Neural progenitor cell (in vitro differentiated cells): ENCODE data around the gene EYS. TPM values are rescaled to one million over a fixed set of nuclear protein-coding genes. Genes with fewer than 3 reads are reported as not detected.

Experiments used
- DNase-seq: peaks from one replicate; pipeline ENCODE4 v3.0.0-alpha.2; 2016; ENCODE audit warnings: low spot score
- H2AFZ ChIP-seq: fragments of 200-600 bp; sonication (generic); replicated peaks from 2 replicates; pipeline ENCODE4 v1.6.1; 2016; ENCODE audit warnings: antibody characterized with exemption
- H3F3A ChIP-seq: fragments of 200-600 bp; sonication (generic); 2 replicates; pipeline ENCODE4 v1.6.1; 2016; ENCODE audit warnings: antibody characterized with exemption, low read depth
- H3K27ac ChIP-seq: fragments of 200-600 bp; sonication (generic); 2 replicates; pipeline ENCODE4 v1.5.1; 2016; ENCODE audit warnings: mild to moderate bottlenecking
- H3K27me3 ChIP-seq: fragments of 200-600 bp; sonication (generic); 2 replicates; pipeline ENCODE4 v1.6.1; 2016; ENCODE audit warnings: mild to moderate bottlenecking, moderate library complexity
- H3K36me3 ChIP-seq: fragments of 200-600 bp; sonication (generic); 2 replicates; pipeline ENCODE4 v1.5.1; 2016
- H3K4me1 ChIP-seq: fragments of 200-600 bp; sonication (generic); 2 replicates; pipeline ENCODE4 v1.6.1; 2016; ENCODE audit warnings: mixed run types
- H3K4me2 ChIP-seq: fragments of 200-600 bp; sonication (generic); 2 replicates; pipeline ENCODE4 v1.6.1; 2016
- H3K4me3 ChIP-seq: fragments of 200-600 bp; sonication (generic); 2 replicates; pipeline ENCODE4 v1.5.1; 2016
- H3K79me2 ChIP-seq: fragments of 200-600 bp; sonication (generic); 2 replicates; pipeline ENCODE4 v1.6.1; 2016; ENCODE audit warnings: low read depth
- H3K9ac ChIP-seq: fragments of 200-600 bp; sonication (generic); 2 replicates; pipeline ENCODE4 v1.6.1; 2016
- H3K9me3 ChIP-seq: fragments of 200-600 bp; sonication (generic); 2 replicates; pipeline ENCODE4 v1.5.1; 2016; ENCODE audit warnings: low read depth
- H4K20me1 ChIP-seq: fragments of 200-600 bp; sonication (generic); 2 replicates; pipeline ENCODE4 v1.6.1; 2016; ENCODE audit warnings: low read depth
- H3K27ac Mint-ChIP-seq: 3 replicates; pipeline ENCODE4 v1.8.0; 2021; ENCODE audit warnings: mixed read lengths
- H3K27me3 Mint-ChIP-seq: 2 replicates; pipeline ENCODE4 v1.8.0; 2022; ENCODE audit warnings: low read depth, mild to moderate bottlenecking, inconsistent platforms, moderate library complexity, mixed read lengths; ENCODE audit not compliant: insufficient read depth
- H3K36me3 Mint-ChIP-seq: 3 replicates; pipeline ENCODE4 v1.8.0; 2021; ENCODE audit warnings: mixed read lengths
- H3K4me1 Mint-ChIP-seq: 3 replicates; pipeline ENCODE4 v1.8.0; 2021; ENCODE audit warnings: mixed read lengths
- H3K4me3 Mint-ChIP-seq: 3 replicates; pipeline ENCODE4 v1.8.0; 2021; ENCODE audit warnings: mild to moderate bottlenecking, moderate library complexity, mixed read lengths
- H3K9me3 Mint-ChIP-seq: 3 replicates; pipeline ENCODE4 v1.8.0; 2020; ENCODE audit warnings: mixed read lengths
- EZH2 ChIP-seq: fragments of 200-600 bp; sonication (generic); IDR thresholded peaks from 2 replicates; pipeline ENCODE4 v1.6.1; 2017; ENCODE audit warnings: antibody characterized with exemption, mild to moderate bottlenecking, moderate library complexity
- EZH2phosphoT487 ChIP-seq: fragments of 200-600 bp; sonication (generic); IDR thresholded peaks from 2 replicates; pipeline ENCODE4 v1.6.1; 2017; ENCODE audit warnings: antibody characterized with exemption
- total RNA-seq: library from RNA; depleted of rRNA; stranded (reverse); fragments of >200 nt; gene quantifications from 2 replicates; pipeline ENCODE4 v1.2.3, GENCODE V29; 2015; ENCODE audit warnings: low replicate concordance
- TF ChIP-seq, protein P1 (sequence below): fragments of 200-600 bp; sonication (generic); IDR thresholded peaks from 2 replicates; pipeline ENCODE4 v1.5.1; 2017; ENCODE audit warnings: antibody characterized with exemption, mild to moderate bottlenecking

EYS gene
- total RNA-seq, 1 donor from 2014 or later = not detected

DNA sequence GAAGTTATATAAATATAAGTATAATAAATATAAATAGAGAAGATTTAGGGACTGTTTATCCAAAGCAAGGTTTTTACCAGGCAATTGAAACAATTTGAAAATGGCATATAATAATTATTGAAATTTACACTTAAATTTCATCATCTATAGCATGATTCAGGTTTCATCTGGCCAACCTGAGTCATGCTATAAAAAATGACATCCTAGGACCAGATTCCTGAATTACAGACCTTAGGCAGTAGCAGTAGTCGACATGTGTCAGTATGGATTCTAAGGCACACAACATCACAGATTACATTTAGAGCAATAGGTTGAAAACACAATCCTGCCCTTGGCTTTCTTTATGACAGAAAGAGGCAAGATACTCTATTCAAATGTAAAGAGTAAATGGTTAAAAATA, 1479.2 kb downstream of the EYS start:
- H4K20me1 ChIP-seq = no peaks in the 10 kb centered on the region
- H3K36me3 ChIP-seq = no peaks in the 10 kb centered on the region
- no peaks in the 10 kb centered on the region for H3K9me3 Mint-ChIP-seq
- H3K27me3 Mint-ChIP-seq = no peaks in the 10 kb centered on the region
- H3K4me1 ChIP-seq = no peaks in the 10 kb centered on the region
- H3K4me2 ChIP-seq = no peak overlapping the region
- no peak overlapping the region for H3K27ac Mint-ChIP-seq
- H2AFZ ChIP-seq = no peak overlapping the region
- no peak for TF ChIP-seq EZH2
- TF ChIP-seq, protein P1, sequence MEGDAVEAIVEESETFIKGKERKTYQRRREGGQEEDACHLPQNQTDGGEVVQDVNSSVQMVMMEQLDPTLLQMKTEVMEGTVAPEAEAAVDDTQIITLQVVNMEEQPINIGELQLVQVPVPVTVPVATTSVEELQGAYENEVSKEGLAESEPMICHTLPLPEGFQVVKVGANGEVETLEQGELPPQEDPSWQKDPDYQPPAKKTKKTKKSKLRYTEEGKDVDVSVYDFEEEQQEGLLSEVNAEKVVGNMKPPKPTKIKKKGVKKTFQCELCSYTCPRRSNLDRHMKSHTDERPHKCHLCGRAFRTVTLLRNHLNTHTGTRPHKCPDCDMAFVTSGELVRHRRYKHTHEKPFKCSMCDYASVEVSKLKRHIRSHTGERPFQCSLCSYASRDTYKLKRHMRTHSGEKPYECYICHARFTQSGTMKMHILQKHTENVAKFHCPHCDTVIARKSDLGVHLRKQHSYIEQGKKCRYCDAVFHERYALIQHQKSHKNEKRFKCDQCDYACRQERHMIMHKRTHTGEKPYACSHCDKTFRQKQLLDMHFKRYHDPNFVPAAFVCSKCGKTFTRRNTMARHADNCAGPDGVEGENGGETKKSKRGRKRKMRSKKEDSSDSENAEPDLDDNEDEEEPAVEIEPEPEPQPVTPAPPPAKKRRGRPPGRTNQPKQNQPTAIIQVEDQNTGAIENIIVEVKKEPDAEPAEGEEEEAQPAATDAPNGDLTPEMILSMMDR = no peak
- TF ChIP-seq EZH2phosphoT487 = no peak
- no peaks in the 10 kb centered on the region for H3K79me2 ChIP-seq
- H3K4me1 Mint-ChIP-seq = peaks cover 9% of the 10 kb centered on the region
- H3K36me3 Mint-ChIP-seq = no peaks in the 10 kb centered on the region
- no peak overlapping the region for H3K4me3 Mint-ChIP-seq
- no peak overlapping the region for H3K4me3 ChIP-seq
- H3K9ac ChIP-seq = no peak overlapping the region
- no peak overlapping the region for H3K27ac ChIP-seq
- no peak for DNase-seq
- no peaks in the 10 kb centered on the region for H3K27me3 ChIP-seq
- no peaks in the 10 kb centered on the region for H3F3A ChIP-seq
- H3K9me3 ChIP-seq = no peaks in the 10 kb centered on the region

DNA sequence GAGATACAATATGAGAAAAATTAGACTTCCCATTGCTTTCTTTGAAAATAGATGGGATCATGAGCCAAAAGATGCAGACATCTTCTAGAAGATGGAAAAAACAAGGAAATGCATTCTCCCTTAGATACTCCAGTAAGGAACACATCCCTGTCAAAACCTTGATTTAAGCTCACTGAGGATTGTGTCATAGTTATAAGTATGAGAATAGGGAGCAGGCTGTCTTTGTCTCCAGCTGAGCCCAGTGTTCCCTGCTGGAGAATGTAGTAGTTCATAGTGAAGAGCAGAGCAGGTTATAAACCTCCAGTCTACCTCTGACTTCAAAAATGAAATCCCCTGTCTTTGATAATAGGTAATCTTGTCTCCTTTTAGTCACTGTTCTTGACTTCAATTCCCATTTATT, 1481.5 kb downstream of the EYS start:
- Histone ChIP-seq H3K4me3 (no peak overlapping the region), H3K27ac (no peak overlapping the region), H3K9ac (no peak overlapping the region), H3K4me2 (no peak overlapping the region), H3K79me2 (no peaks in the 10 kb centered on the region), H3K27me3 (no peaks in the 10 kb centered on the region), H3K9me3 (no peaks in the 10 kb centered on the region), H4K20me1 (no peaks in the 10 kb centered on the region), H3K36me3 (no peaks in the 10 kb centered on the region), H3F3A (no peaks in the 10 kb centered on the region), H3K4me1 (no peaks in the 10 kb centered on the region), H2AFZ (no peak overlapping the region)
- no peak overlapping the region for H3K4me3 Mint-ChIP-seq
- no peaks in the 10 kb centered on the region for H3K36me3 Mint-ChIP-seq
- H3K9me3 Mint-ChIP-seq = no peaks in the 10 kb centered on the region
- H3K27ac Mint-ChIP-seq = no peak overlapping the region
- peaks cover 9% of the 10 kb centered on the region for H3K4me1 Mint-ChIP-seq
- DNase-seq = no peak
- H3K27me3 Mint-ChIP-seq = no peaks in the 10 kb centered on the region
- TF ChIP-seq EZH2phosphoT487 = no peak

DNA sequence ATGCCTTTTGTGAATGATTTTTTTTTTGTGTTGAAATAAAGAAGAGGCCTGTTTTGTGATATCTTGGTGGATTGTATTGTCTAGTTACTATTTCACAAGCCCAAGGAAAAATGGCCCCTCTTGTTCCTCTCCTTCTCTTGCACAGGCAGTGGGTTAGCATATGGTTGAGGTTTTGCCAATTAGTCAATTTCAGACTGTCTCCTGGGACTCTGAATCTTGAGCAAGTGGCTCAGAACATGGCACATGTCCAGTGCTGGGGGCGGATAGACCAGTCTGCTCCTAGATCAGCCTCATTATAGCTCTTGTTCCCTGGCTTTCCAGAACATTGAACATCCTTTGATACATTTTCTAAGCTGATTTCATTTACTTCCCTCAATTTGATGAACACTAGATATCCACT, 1482.2 kb downstream of the EYS start:
- peaks cover 2% of the 10 kb centered on the region for H3K9me3 Mint-ChIP-seq
- no peaks in the 10 kb centered on the region for H3K36me3 Mint-ChIP-seq
- H2AFZ ChIP-seq = no peak overlapping the region
- no peaks in the 10 kb centered on the region for H3K27me3 ChIP-seq
- H4K20me1 ChIP-seq = no peaks in the 10 kb centered on the region
- no peak overlapping the region for H3K27ac ChIP-seq
- TF ChIP-seq, protein P1 = no peak
- no peak for TF ChIP-seq EZH2phosphoT487
- no peak for TF ChIP-seq EZH2
- no peak overlapping the region for H3K4me2 ChIP-seq
- H3K36me3 ChIP-seq = no peaks in the 10 kb centered on the region
- H3K27me3 Mint-ChIP-seq = no peaks in the 10 kb centered on the region
- no peaks in the 10 kb centered on the region for H3F3A ChIP-seq
- no peak overlapping the region for H3K4me3 Mint-ChIP-seq
- no peak overlapping the region for H3K4me3 ChIP-seq
- H3K79me2 ChIP-seq = no peaks in the 10 kb centered on the region
- no peak overlapping the region for H3K9ac ChIP-seq
- no peaks in the 10 kb centered on the region for H3K4me1 ChIP-seq
- H3K4me1 Mint-ChIP-seq = peaks cover 9% of the 10 kb centered on the region
- no peak for DNase-seq
- H3K9me3 ChIP-seq = no peaks in the 10 kb centered on the region
- no peak overlapping the region for H3K27ac Mint-ChIP-seq

DNA sequence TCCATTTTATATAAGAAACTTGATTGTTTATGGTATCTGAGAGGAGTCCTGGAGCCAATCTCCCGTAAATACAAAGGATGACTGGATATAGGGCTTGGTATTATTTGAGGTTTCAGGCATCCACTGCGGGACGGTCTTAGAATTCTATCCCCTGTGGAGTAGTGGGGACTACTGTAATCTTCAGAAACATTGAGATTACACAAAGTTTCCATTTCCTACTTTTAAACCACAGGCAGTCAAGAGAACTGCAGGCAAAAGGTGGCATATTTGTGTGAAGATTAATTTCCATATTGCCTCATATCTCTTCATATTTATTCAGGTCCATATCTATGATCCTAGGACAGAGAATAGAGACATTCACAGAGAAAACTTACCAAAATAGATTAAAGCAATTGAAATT, 1485.2 kb downstream of the EYS start:
- DNase-seq = no peak
- Histone ChIP-seq H3K4me3 (no peak overlapping the region), H3K27me3 (no peaks in the 10 kb centered on the region), H3K4me2 (no peak overlapping the region), H3K79me2 (no peaks in the 10 kb centered on the region), H2AFZ (no peak overlapping the region), H3K27ac (no peak overlapping the region), H4K20me1 (no peaks in the 10 kb centered on the region), H3F3A (no peaks in the 10 kb centered on the region), H3K36me3 (no peaks in the 10 kb centered on the region), H3K9me3 (no peaks in the 10 kb centered on the region), H3K4me1 (no peaks in the 10 kb centered on the region), H3K9ac (no peak overlapping the region)
- peaks cover 2% of the 10 kb centered on the region for H3K9me3 Mint-ChIP-seq
- H3K36me3 Mint-ChIP-seq = no peaks in the 10 kb centered on the region
- no peak overlapping the region for H3K4me3 Mint-ChIP-seq
- peaks cover 9% of the 10 kb centered on the region for H3K4me1 Mint-ChIP-seq
- H3K27me3 Mint-ChIP-seq = no peaks in the 10 kb centered on the region
- H3K27ac Mint-ChIP-seq = no peak overlapping the region
- no peak for TF ChIP-seq EZH2phosphoT487
- TF ChIP-seq EZH2 = no peak
- TF ChIP-seq, protein P1 = no peak
